NAMALWA (cell line): Measurements from ENCODE around the gene SWI5.
"Not testable (repeated sequence)": the region's sequence is repeated elsewhere in the genome, so short reads cannot be mapped to it uniquely, and the experiment has no call there.

Experiments used
- DNase-seq: peaks from one replicate; pipeline ENCODE4 v3.0.0-alpha.2; 2015; ENCODE audit warnings: low spot score

The SWI5 gene

GRCh38 chr9:128279088-128280073 is 3.3 kb downstream of the SWI5 start:
- not testable (repeated sequence) for DNase-seq

DNA sequence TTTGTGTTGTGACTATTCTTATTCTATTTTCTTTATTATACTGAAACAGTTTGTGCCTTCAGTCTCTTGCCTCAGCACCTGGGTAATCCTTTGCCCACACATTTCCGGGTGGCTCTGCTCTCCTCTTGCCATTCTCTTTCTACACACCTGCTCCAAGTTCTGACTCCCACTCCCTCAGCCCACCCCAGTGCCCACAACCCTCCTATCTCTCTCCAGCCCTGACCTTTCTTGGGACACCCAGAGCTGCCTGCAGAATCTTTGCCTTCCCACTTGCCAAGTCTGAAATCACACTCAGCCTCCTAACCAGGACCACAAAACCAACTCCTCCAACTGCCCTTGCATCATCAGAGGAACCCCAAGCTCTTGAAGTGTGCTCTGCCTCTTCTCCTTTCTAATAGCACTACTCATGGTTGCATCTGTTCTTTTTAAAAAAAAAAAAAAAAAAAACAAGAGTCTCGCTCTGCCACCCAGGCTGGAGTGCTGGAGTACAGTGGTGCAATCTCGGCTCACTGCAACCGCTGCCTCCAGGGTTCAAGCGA is 4.1 kb downstream of the SWI5 start:
- no peak for DNase-seq

DNA sequence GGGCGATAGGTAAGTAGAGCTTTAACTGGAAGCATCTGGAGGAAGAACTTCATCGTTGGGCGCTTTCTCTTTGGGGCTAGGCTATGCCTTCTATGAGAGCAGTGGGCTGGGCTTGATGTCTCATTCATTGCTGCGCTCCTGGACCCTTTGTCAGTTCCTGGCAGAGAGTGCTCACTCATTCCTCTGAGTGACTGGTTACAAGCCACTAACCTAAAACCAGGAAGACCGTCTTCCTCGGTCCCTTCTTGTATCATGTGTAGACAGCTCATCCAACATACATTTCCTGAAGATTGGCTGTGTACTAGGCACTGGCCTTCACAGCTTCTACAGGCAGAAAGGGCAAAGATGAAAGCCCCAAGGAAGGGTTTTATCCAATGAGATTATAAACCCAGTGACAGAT is 6.4 kb downstream of the SWI5 start:
- no peak for DNase-seq

- DNase-seq, result peak; percentile 76
Observed at GRCh38 chr9:128285033-128285784, 9.1 kb downstream of the SWI5 start.

- DNase-seq, result no peak
Observed at GRCh38 chr9:128286440-128286839, 10.4 kb downstream of the SWI5 start.

DNA sequence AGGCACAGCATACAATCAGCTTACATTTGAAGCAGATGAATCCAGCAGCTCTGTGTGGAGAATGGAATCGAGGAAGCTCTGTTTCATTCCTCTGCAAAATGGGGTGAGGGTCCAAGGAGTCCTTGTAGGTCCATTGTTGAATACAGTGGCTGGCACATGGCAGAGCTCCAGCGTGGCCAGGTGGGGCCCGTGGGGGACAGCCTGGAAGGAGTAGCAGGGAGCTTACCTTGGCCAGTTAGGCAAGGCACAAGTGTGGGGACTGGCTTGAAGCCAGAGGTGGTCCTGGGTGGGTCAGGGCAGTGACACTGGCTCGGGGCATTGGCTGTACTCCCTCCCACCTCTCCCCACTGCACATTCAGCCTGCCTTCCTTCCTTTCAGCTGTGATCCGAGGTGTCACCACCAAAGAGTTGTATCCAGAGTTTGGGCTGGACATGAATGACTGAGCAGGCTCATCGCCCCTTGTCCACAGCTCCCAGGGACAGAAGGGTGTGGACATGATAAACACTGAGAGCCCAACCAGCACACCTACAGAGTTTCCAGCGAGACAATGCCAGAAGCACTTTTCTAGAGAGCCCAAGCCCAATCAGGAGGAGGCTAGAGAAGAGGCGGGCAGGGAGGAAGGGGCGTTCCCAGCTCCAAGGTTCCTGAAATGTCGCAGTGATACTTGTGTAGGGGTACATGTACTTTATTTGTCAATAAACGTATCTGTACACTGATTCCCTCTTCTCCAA is 12.4 kb downstream of the SWI5 start:
- no peak for DNase-seq

GRCh38 chr9:128292009-128292408 is 15.9 kb downstream of the SWI5 start:
- no peak for DNase-seq

DNA sequence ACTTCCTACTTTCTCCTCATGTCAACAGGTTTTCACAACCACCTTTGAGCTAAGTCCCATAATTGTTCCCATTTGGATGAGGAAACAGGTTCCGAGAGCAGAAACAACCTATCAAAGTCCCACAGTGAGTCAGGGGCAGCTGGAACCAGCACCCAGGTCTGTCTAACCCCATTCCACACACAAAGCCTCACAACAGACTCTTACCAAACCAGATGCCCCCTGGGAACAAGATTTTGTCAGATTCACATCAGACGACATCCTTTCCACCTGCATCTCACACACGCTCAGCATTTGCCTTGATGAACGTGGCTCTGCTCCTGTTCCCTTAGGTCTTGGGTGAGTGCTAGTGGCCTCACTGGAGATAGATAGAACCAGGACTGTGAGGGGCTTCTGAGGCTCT is 17.0 kb downstream of the SWI5 start:
- peak; percentile 63 for DNase-seq

- DNase-seq, result no peak
Observed at GRCh38 chr9:128294142-128294541, 18.1 kb downstream of the SWI5 start.

DNA sequence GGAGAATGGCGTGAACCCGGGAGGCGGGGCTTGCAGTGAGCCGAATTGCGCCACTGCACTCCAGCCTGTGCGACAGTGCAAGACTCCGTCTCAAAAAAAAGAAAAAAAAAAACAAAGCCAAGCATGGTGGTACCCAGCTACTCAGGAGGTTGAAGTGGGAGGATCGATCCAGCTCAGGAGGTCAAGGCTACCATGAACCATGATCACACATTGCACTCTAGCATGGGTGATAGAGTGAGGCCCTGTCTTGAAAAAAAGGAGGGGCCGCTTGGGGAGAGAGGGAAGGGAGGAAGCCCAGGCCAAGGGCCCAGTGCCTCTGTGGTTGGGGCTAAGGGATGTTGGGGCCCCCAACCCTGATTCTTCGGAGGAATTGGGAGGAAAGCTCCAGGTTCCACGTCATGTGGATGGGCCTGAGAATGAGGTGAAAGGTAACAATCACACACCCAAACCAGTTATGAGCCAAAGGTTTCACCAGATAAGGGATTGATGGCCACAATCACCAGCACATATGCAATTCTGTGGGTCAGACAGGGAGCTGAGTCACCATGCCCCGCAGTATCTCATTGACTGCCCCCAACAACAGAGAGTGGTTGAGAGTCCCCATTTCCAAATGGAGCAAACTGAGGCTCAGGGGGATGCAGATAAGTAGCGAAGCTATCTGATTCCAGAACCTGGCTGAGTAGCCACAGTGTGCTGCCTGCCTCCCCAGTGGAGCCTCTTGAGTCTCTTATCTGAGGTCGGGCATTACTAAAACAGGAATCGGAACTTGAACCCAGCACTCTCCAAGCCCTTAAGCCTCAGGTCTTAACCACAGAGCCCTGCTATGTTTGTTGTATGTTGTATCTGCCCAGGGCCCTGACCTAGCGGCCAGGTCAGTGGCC is 20.5 kb downstream of the SWI5 start:
- no peak for DNase-seq

GRCh38 chr9:128297221-128297773 is 21.2 kb downstream of the SWI5 start:
- DNase-seq, result no peak

- DNase-seq, result no peak
Observed at GRCh38 chr9:128298535-128299482, 22.7 kb downstream of the SWI5 start.

GRCh38 chr9:128304136-128304970 is 28.3 kb downstream of the SWI5 start:
- no peak for DNase-seq

DNA sequence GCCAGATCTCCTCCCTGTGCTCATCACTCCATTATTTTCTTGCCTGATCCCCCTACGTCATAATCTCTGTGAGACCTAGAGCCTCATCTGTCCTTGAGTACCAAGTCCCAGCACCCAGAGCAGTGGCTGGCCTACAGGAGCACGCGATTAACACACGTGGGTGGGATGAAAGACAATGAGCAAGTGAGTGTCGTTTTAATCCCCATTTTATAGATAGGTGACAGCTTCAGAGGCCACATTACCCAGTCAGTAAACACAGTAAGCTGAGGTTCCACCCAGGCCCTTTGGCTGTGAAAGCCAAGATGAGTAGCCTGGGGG is 28.9 kb downstream of the SWI5 start:
- DNase-seq, result no peak

DNA sequence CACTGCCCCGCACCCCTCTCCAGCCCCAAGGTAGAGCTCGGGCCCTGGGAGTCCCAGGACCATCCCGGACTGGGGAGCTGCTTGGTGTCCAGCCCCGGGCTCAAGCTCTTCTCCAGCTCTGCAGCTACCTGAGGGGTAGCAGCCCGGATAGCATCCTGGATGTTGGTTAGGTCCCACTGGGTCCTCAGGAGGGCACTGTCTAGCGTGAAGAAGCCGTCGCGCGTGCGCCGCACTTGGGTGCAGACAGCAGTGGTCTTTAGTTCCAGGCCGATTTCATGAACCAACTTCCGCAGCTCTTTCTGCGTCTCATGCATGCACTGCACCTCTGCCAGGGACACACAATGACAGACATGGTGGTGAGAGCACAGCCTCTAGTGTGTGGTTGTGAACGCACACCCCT is 33.5 kb downstream of the SWI5 start:
- no peak for DNase-seq

DNA sequence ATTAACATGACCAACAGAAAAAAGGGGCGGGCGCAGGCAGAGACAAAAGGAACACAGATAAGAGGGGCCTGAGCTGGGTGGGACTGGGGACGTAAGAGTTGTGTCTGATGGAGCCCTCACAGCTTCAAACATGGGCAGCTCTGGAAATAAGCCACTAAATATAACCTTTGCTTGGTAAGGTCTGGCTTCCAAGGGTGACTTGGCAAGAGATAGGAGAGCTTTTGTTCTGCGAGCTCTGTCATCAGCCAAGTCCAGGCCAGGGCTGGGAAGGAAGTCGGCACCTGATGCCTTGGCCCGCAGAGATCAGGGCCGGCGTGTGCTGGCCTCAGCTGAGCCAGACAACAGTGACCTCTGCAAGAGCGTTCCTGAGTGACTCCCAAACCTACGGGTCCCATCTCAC is 34.4 kb downstream of the SWI5 start:
- no peak for DNase-seq

DNA sequence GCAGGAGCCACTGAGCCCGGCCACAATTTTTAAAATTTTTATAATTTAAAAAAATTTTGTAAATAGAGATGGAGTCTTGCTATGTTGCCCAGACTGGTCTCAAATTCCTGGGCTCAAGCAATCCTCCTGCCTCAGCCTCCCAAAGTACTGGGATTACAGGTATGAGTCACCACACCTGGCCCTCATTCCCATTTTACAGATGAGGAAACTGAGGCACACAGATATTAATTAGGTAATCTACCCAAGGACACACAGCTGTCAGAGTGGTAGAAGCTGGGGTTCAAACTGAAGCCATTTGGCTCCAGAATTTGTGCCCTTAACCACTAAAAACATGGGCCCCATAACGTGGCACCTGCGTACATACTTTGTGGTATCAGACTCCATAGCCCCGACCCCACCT is 38.6 kb downstream of the SWI5 start:
- no peak for DNase-seq

GRCh38 chr9:128316421-128316820 is 40.3 kb downstream of the SWI5 start:
- DNase-seq, result no peak

DNA sequence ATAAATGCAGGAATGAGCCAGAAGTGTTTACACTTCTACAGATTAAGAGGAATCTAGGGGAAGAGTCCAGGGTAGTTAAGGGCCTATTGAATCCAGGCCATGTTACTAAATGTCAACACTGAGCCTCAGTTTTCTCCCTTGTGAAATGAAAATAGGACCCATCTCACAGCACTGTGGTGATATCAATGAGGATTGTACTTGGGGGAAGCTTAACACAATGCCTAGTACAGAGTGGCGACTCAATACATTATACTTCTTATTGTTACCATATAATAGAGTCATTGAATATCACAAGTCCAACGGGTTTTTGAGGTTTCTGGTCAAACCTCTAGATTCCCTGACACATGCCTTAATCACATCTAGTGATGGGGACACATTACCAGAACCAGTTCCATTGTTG is 41.6 kb downstream of the SWI5 start:
- no peak for DNase-seq
